ENCODE measurements around the gene ARHGEF3. TPM values are rescaled to one million over a fixed set of nuclear protein-coding genes. Genes with fewer than 3 reads are reported as not detected.
"Not testable (repeated sequence)": the region's sequence is repeated elsewhere in the genome, so short reads cannot be mapped to it uniquely, and the experiment has no call there.

ARHGEF3 gene
- total RNA-seq, 1 experiment from 2014 or later = 0.49 TPM

- Histone ChIP-seq H3K9me3 (no peaks in the 10 kb centered on the region), H3K36me3 (no peaks in the 10 kb centered on the region), H3K4me3 (no peak overlapping the region), H3K27me3 (no peaks in the 10 kb centered on the region)
- DNase-seq = no peak
Observed at GRCh38 chr3:56769116-56769707, 32.5 kb downstream of the ARHGEF3 start.

DNA sequence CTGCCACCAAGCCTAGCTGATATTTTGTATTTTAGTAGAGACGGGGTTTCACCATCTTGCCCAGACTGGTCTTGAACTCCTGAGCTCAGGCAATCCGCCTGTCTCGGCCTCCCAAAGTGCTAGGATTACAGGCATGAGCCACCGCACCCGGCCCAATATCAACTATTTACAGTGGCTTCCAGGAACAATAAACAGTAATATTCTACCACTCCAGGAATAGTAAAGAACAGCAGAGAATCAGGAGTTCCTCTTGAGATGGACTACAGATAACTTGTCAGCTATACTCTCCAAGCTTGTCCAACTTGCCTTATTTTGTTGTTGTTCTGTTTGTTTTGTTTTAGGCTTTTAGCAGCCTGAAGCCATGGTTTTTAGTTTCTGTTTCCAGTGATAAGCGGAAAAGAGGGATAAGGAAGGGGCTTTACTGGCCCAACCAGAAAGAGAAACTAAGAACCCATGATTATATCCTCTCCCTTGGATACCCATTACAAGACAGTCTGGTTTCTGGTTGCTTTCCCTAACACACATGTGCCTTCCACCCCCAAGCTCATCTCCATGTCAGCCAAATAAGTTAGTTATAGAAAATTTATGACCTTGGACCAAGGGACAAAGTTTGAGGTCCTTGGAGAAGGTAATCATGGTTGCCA is 36.7 kb downstream of the ARHGEF3 start:
- H3K36me3 ChIP-seq = no peaks in the 10 kb centered on the region
- H3K27me3 ChIP-seq = no peaks in the 10 kb centered on the region
- no peak overlapping the region for H3K4me3 ChIP-seq
- H3K9me3 ChIP-seq = no peaks in the 10 kb centered on the region
- DNase-seq = no peak

GRCh38 chr3:56764184-56764583 is 37.6 kb downstream of the ARHGEF3 start:
- H3K9me3 ChIP-seq = no peaks in the 10 kb centered on the region
- H3K36me3 ChIP-seq = no peaks in the 10 kb centered on the region
- no peak for DNase-seq
- no peak overlapping the region for H3K4me3 ChIP-seq
- H3K27me3 ChIP-seq = no peaks in the 10 kb centered on the region

- Histone ChIP-seq H3K4me3 (no peak overlapping the region), H3K36me3 (no peaks in the 10 kb centered on the region), H3K27me3 (no peaks in the 10 kb centered on the region), H3K9me3 (no peaks in the 10 kb centered on the region)
- DNase-seq = no peak
Observed at GRCh38 chr3:56763233-56763632, 38.5 kb downstream of the ARHGEF3 start.

DNA sequence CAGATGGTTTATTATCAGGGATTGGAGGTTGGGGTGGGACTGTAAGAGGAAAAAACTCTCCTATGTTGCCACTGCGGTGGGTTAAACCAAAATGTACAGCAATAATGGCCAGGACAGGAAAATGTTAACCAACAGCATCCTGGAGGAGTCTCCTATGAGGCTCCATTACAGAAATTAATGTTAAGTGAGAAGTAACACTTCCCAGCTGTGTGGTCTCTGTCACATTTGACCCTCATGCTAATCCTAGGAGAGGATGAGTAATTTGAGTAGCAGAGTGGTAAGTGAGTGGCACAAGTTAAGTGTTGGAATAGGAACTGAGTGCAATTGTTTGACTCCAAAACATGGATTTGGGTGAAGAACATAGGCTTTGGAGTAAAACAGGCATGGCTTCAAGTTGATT is 39.0 kb downstream of the ARHGEF3 start:
- no peaks in the 10 kb centered on the region for H3K9me3 ChIP-seq
- H3K4me3 ChIP-seq = no peak overlapping the region
- no peak for DNase-seq
- no peaks in the 10 kb centered on the region for H3K36me3 ChIP-seq
- no peaks in the 10 kb centered on the region for H3K27me3 ChIP-seq

GRCh38 chr3:56761887-56762651 is 39.7 kb downstream of the ARHGEF3 start:
- Histone ChIP-seq H3K36me3 (no peaks in the 10 kb centered on the region), H3K4me3 (no peak overlapping the region), H3K27me3 (no peaks in the 10 kb centered on the region), H3K9me3 (no peaks in the 10 kb centered on the region)
- DNase-seq = no peak

GRCh38 chr3:56761023-56761422 is 40.7 kb downstream of the ARHGEF3 start:
- Histone ChIP-seq H3K36me3 (no peaks in the 10 kb centered on the region), H3K27me3 (no peaks in the 10 kb centered on the region), H3K4me3 (no peak overlapping the region), H3K9me3 (no peaks in the 10 kb centered on the region)
- DNase-seq = no peak

- no peaks in the 10 kb centered on the region for H3K27me3 ChIP-seq
- no peaks in the 10 kb centered on the region for H3K9me3 ChIP-seq
- no peaks in the 10 kb centered on the region for H3K36me3 ChIP-seq
- no peak overlapping the region for H3K4me3 ChIP-seq
- DNase-seq = no peak
Observed at GRCh38 chr3:56759532-56759931, 42.2 kb downstream of the ARHGEF3 start.

GRCh38 chr3:56758539-56758981 is 43.2 kb downstream of the ARHGEF3 start:
- no peak overlapping the region for H3K4me3 ChIP-seq
- peak; percentile 20 for DNase-seq
- H3K9me3 ChIP-seq = no peaks in the 10 kb centered on the region
- H3K36me3 ChIP-seq = no peaks in the 10 kb centered on the region
- no peaks in the 10 kb centered on the region for H3K27me3 ChIP-seq

- H3K36me3 ChIP-seq, H3K27me3 ChIP-seq, H3K9me3 ChIP-seq, H3K4me3 ChIP-seq, DNase-seq: not testable (repeated sequence)
Observed at GRCh38 chr3:56758042-56758441, 43.7 kb downstream of the ARHGEF3 start.

DNA sequence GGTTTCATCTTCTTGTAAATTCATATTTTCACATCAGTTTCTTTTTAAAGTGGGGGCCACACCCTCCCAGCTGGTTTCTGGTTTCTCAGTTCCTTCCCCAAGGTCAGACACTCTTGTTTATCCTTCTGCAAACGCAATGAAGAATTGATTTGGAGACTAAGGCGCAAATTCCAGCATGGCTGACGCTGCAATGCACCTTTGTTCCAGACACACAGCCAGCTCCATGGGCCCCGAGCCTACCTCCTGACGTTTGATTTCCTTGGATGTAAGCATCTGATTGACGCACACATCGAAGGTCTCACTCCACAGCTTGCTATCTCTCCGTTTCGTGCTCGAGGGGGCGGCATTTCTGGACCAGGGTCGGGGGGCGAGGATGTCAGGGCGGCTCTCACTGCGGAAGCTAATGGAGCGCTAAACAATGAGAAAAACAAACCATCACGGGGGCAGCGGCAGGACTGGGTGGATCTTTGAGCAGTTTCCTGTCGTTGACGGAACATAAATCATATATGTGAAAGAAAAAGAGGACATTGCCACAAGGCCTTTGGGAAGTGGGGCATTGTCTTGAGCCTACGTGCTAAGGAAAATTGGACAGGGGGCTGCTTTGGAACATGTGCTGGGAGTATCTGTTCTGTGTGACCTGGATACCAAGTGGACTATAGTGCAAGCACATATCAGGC is 46.9 kb downstream of the ARHGEF3 start:
- H3K4me3 ChIP-seq = no peak overlapping the region
- DNase-seq = no peak
- no peaks in the 10 kb centered on the region for H3K9me3 ChIP-seq
- no peaks in the 10 kb centered on the region for H3K36me3 ChIP-seq
- H3K27me3 ChIP-seq = no peaks in the 10 kb centered on the region

DNA sequence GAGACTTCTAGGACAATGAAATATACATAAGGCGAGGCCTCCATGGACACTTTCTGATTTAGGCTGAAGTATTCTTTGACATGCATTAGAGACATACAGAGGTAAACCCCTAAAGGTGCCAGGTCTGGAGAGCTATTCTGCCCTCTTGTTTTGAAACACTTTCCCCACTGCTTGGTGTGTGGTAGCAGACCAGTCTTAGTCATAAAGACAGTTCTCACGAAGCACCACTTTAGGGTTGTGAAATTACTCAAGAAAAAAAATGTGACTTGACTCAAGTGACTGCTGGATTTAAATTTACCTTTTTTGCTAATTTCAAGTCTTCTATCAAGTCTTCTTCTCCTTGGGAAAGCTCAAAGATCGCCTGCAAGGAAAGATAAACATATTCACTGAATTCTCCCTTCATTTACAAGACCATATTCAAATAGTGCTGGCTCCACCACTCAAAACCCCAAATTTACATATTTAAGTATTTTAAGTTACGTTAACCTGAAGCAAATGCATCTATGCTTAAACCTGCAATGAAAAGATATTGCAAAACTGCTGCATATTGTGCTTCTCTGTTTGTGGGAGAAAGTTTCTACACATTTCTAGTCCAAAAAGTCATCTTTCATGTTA is 48.4 kb downstream of the ARHGEF3 start:
- Histone ChIP-seq H3K4me3 (no peak overlapping the region), H3K27me3 (no peaks in the 10 kb centered on the region), H3K36me3 (no peaks in the 10 kb centered on the region), H3K9me3 (no peaks in the 10 kb centered on the region)
- no peak for DNase-seq

- DNase-seq = no peak
Observed at GRCh38 chr3:56751056-56751707, 50.6 kb downstream of the ARHGEF3 start.

GRCh38 chr3:56748663-56749231 is 53.0 kb downstream of the ARHGEF3 start:
- Histone ChIP-seq H3K36me3 (no peaks in the 10 kb centered on the region), H3K4me3 (no peak overlapping the region), H3K27me3 (no peaks in the 10 kb centered on the region), H3K9me3 (no peaks in the 10 kb centered on the region)
- DNase-seq = no peak

More at GRCh38 chr3:56751056-56751707, 50.6 kb downstream of the ARHGEF3 start:
- Histone ChIP-seq H3K36me3 (no peaks in the 10 kb centered on the region), H3K9me3 (no peaks in the 10 kb centered on the region), H3K27me3 (no peaks in the 10 kb centered on the region), H3K4me3 (no peak overlapping the region)

- Histone ChIP-seq H3K27me3 (no peaks in the 10 kb centered on the region), H3K4me3 (no peak overlapping the region), H3K36me3 (no peaks in the 10 kb centered on the region), H3K9me3 (no peaks in the 10 kb centered on the region)
- no peak for DNase-seq
Observed at GRCh38 chr3:56747150-56747549, 54.6 kb downstream of the ARHGEF3 start.

GRCh38 chr3:56744016-56744415 is 57.7 kb downstream of the ARHGEF3 start:
- Histone ChIP-seq H3K27me3 (no peaks in the 10 kb centered on the region), H3K4me3 (no peak overlapping the region), H3K9me3 (no peaks in the 10 kb centered on the region), H3K36me3 (no peaks in the 10 kb centered on the region)
- DNase-seq = no peak
